Measurements from ENCODE around the gene ZNF501.

Gene ZNF501

GRCh38 chr3:44761424-44762169 lies 32.2 kb downstream of the ZNF501 start, which contains the start of the genes KIAA1143 and KIF15:
Gene KIAA1143, minus strand, starts transcription at chr3:44761619. Its CDS starts 17 bp downstream, at chr3:44761602.
Gene KIF15, plus strand, starts transcription at chr3:44761794. Its CDS starts 72 bp downstream, at chr3:44761866.
- H3K27me3 ChIP-seq (ENCODE audit: insufficient read depth, low read length) = no peaks in the 10 kb centered on the region
- peak within 1 kb of the TSS; percentile 99 for H3K4me3 ChIP-seq (ENCODE audit: low read length)
- peak within 1 kb of the TSS; percentile 87 for H3K27ac ChIP-seq (ENCODE audit: low read length)
- H3K9me3 ChIP-seq (ENCODE audit: insufficient read depth, low read depth, low read length) = peaks cover 10% of the 10 kb centered on the region
- peaks cover 51% of the 10 kb centered on the region for H3K36me3 ChIP-seq (ENCODE audit: insufficient read depth, low read depth, low read length)
- H3K9ac ChIP-seq (ENCODE audit: low read depth, low read length) = peak within 1 kb of the TSS; percentile 98
- H3K4me1 ChIP-seq (ENCODE audit: insufficient read depth, low read length) = peaks cover 7% of the 10 kb centered on the region; the same call in 1 of the 2 replicates

GRCh38 chr3:44762170-44762677 lies 32.8 kb downstream of the ZNF501 start:
- no peaks in the 10 kb centered on the region for H3K27me3 ChIP-seq (ENCODE audit: insufficient read depth, low read length)
- peak overlapping the region; percentile 98 for H3K9ac ChIP-seq (ENCODE audit: low read depth, low read length)
- H3K4me1 ChIP-seq (ENCODE audit: insufficient read depth, low read length) = peaks cover 7% of the 10 kb centered on the region; the same call in 1 of the 2 replicates
- H3K4me3 ChIP-seq (ENCODE audit: low read length) = peak overlapping the region; percentile 99
- H3K9me3 ChIP-seq (ENCODE audit: insufficient read depth, low read depth, low read length) = peaks cover 13% of the 10 kb centered on the region
- peaks cover 49% of the 10 kb centered on the region for H3K36me3 ChIP-seq (ENCODE audit: insufficient read depth, low read depth, low read length)
- peak overlapping the region; percentile 84 for H3K27ac ChIP-seq (ENCODE audit: low read length)

- Histone ChIP-seq H3K4me1 (ENCODE audit: insufficient read depth, low read length) (peaks cover 7% of the 10 kb centered on the region; the same call in 1 of the 2 replicates), H3K9ac (ENCODE audit: low read depth, low read length) (peak overlapping the region; percentile 98), H3K4me3 (ENCODE audit: low read length) (peak overlapping the region; percentile 99), H3K36me3 (ENCODE audit: insufficient read depth, low read depth, low read length) (peaks cover 46% of the 10 kb centered on the region), H3K27me3 (ENCODE audit: insufficient read depth, low read length) (no peaks in the 10 kb centered on the region), H3K9me3 (ENCODE audit: insufficient read depth, low read depth, low read length) (peaks cover 15% of the 10 kb centered on the region), H3K27ac (ENCODE audit: low read length) (peak overlapping the region; percentile 84)
Measured at GRCh38 chr3:44762690-44763089, 33.3 kb downstream of the ZNF501 start.

GRCh38 chr3:44764248-44764647 lies 34.8 kb downstream of the ZNF501 start:
- no peaks in the 10 kb centered on the region for H3K27me3 ChIP-seq (ENCODE audit: insufficient read depth, low read length)
- H3K27ac ChIP-seq (ENCODE audit: low read length) = no peak overlapping the region
- no peak overlapping the region for H3K9ac ChIP-seq (ENCODE audit: low read depth, low read length)
- peaks cover 21% of the 10 kb centered on the region for H3K9me3 ChIP-seq (ENCODE audit: insufficient read depth, low read depth, low read length)
- H3K4me3 ChIP-seq (ENCODE audit: low read length) = no peak overlapping the region
- H3K36me3 ChIP-seq (ENCODE audit: insufficient read depth, low read depth, low read length) = peaks cover 41% of the 10 kb centered on the region
- H3K4me1 ChIP-seq (ENCODE audit: insufficient read depth, low read length) = peaks cover 7% of the 10 kb centered on the region; the same call in 1 of the 2 replicates

- H3K27ac ChIP-seq (ENCODE audit: low read length) = no peak overlapping the region
- no peak overlapping the region for H3K9ac ChIP-seq (ENCODE audit: low read depth, low read length)
- no peaks in the 10 kb centered on the region for H3K27me3 ChIP-seq (ENCODE audit: insufficient read depth, low read length)
- H3K4me3 ChIP-seq (ENCODE audit: low read length) = 0 out of 2 replicates have a peak overlapping the region, but pooled peaks have one; percentile 11
- no peaks in the 10 kb centered on the region for H3K4me1 ChIP-seq (ENCODE audit: insufficient read depth, low read length)
- peaks cover 83% of the 10 kb centered on the region for H3K36me3 ChIP-seq (ENCODE audit: insufficient read depth, low read depth, low read length)
- H3K9me3 ChIP-seq (ENCODE audit: insufficient read depth, low read depth, low read length) = peaks cover 55% of the 10 kb centered on the region
Measured at GRCh38 chr3:44771424-44772098, 42.1 kb downstream of the ZNF501 start.

- no peaks in the 10 kb centered on the region for H3K4me1 ChIP-seq (ENCODE audit: insufficient read depth, low read length)
- no peak overlapping the region for H3K9ac ChIP-seq (ENCODE audit: low read depth, low read length)
- peaks cover 86% of the 10 kb centered on the region for H3K36me3 ChIP-seq (ENCODE audit: insufficient read depth, low read depth, low read length)
- H3K27me3 ChIP-seq (ENCODE audit: insufficient read depth, low read length) = no peaks in the 10 kb centered on the region
- H3K27ac ChIP-seq (ENCODE audit: low read length) = no peak overlapping the region
- H3K4me3 ChIP-seq (ENCODE audit: low read length) = 0 out of 2 replicates have a peak overlapping the region, but pooled peaks have one; percentile 11
- H3K9me3 ChIP-seq (ENCODE audit: insufficient read depth, low read depth, low read length) = peaks cover 53% of the 10 kb centered on the region
Measured at GRCh38 chr3:44772099-44772442, 42.6 kb downstream of the ZNF501 start.

- H3K27ac ChIP-seq (ENCODE audit: low read length) = no peak overlapping the region
- no peaks in the 10 kb centered on the region for H3K4me1 ChIP-seq (ENCODE audit: insufficient read depth, low read length)
- no peaks in the 10 kb centered on the region for H3K27me3 ChIP-seq (ENCODE audit: insufficient read depth, low read length)
- H3K9me3 ChIP-seq (ENCODE audit: insufficient read depth, low read depth, low read length) = no peaks in the 10 kb centered on the region
- no peak overlapping the region for H3K4me3 ChIP-seq (ENCODE audit: low read length)
- peaks cover 85% of the 10 kb centered on the region for H3K36me3 ChIP-seq (ENCODE audit: insufficient read depth, low read depth, low read length)
- H3K9ac ChIP-seq (ENCODE audit: low read depth, low read length) = no peak overlapping the region
Measured at GRCh38 chr3:44782891-44783290, 53.5 kb downstream of the ZNF501 start.
